ENCODE measurements around the gene RBPJ.

DNA sequence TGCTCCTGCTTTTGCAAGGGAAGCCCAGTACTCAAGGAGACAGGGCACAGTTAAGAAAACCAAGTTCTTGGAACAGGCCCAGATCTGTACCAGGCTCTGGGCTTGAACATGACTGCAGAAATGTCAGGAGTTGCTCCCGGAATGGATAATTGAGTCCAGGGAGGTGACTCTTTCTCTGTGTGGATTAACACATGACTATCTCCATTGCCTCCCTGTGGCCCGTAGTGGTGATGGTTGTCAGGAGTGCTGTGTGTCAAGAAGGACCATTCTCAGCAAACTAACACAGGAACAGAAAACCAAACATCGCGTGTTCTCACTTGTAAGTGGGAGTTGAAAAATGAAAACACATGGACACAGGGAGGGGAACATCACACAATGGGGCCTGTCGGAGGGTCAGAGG lies 129.6 kb downstream of the RBPJ start:
- TF ChIP-seq, protein P1, sequence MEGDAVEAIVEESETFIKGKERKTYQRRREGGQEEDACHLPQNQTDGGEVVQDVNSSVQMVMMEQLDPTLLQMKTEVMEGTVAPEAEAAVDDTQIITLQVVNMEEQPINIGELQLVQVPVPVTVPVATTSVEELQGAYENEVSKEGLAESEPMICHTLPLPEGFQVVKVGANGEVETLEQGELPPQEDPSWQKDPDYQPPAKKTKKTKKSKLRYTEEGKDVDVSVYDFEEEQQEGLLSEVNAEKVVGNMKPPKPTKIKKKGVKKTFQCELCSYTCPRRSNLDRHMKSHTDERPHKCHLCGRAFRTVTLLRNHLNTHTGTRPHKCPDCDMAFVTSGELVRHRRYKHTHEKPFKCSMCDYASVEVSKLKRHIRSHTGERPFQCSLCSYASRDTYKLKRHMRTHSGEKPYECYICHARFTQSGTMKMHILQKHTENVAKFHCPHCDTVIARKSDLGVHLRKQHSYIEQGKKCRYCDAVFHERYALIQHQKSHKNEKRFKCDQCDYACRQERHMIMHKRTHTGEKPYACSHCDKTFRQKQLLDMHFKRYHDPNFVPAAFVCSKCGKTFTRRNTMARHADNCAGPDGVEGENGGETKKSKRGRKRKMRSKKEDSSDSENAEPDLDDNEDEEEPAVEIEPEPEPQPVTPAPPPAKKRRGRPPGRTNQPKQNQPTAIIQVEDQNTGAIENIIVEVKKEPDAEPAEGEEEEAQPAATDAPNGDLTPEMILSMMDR (IDR thresholded peaks at IDR 0.05): no peak
- no peak for TF ChIP-seq EP300 (IDR thresholded peaks at IDR 0.05)
- no peak for TF ChIP-seq POLR2A (IDR thresholded peaks at IDR 0.05)

Measured in tibial nerve (tissue), 4 donors.